HK-2 (cell line): Measurements from ENCODE around the gene AKR1D1.
A peak's percentile ranks its signal among the peaks of the same experiment; 100 is the strongest.
"Not testable (repeated sequence)": the region's sequence is repeated elsewhere in the genome, so short reads cannot be mapped to it uniquely, and the experiment has no call there.

Source experiments
- DNase-seq: peaks from one replicate; pipeline ENCODE4 v3.0.0-alpha.2; 2018; ENCODE audit not compliant: unreplicated experiment

The AKR1D1 gene

GRCh38 chr7:138122162-138122561 lies 45.9 kb downstream of the AKR1D1 start:
- no peak for DNase-seq

- peak; percentile 53 for DNase-seq
These were observed 48.9 kb downstream of the AKR1D1 start for GRCh38 chr7:138125119-138125518.

DNA sequence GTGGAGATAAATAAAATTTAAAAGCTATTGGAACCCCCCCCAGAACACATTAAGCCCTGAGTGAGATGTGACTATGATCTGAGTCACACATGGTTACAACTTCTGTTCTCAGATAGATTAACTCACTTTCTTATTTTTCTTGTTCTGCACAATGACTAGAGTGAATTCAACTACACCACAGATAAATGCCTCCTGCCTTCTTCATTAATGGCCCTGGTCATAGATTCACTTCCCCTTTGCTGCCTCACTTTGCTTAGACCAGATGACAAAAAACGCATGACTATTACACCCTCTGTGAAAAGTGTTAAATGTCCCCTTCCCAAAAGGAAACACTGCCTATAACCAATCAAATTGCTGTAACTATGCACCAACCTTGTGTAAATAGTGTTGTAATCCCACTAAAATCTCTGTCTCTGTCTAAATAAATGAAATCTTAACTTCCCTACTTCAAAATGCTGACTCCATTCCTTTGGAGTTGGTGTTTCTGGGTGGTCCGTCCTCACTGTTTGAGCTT lies 49.4 kb downstream of the AKR1D1 start:
- DNase-seq = no peak

DNA sequence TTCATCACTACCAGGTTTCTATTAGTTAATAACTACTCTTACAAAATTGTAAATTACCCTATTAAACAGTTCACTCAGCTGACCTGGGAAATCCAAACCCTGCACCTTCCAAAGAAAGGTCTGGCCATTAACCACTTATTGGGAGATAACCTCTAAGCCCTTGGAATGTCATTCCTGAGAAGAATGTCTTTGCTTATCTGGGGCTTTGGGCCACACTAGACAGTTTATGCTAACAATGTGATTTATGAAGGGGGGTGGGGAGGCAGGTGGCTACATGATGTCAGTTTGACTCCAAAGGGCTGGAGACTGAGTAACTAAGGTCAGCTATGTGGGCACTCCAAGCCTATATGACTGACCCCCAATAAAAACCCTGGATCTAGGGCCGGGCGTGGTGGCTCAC lies 50.7 kb downstream of the AKR1D1 start:
- peak; percentile 18 for DNase-seq

DNA sequence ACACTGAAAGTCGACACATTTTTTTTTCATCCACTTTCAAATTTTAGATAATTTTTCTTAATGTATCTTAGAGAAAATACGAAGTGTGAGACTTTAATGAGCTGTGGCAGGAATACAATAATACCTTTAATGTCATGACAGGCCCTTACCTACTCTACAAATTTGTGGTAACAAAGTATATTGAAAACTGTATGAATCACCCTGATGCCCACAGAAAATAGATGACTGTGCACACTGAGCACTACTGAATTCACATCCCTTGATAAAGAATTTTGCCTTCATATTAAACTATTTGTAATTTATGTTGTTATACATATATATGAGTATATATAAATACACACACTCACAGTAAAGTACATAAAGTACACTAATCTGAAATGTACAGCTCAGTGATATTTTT lies 51.7 kb downstream of the AKR1D1 start:
- no peak for DNase-seq

- DNase-seq = no peak
These were observed 53.4 kb downstream of the AKR1D1 start for GRCh38 chr7:138129551-138130165.

- DNase-seq = no peak
These were observed 61.3 kb downstream of the AKR1D1 start for GRCh38 chr7:138137423-138138171.

DNA sequence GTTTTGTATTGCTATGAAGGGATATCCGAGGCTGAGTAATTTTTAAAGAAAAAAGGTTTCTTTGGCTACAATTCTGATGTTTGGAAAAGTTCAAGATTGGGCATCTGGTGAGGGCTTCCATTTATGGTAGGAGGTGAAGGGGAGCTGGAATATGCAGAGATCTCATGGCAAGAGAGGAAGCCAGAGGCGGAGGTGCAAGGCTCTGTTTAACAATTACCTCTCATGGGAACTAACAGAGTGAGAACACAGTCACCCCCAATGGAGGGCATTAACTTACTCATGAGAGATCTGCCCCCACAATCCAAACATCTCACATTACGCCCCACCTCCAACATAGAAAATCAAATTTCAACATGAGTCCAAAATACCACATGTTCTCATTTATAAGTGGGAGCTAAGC lies 62.0 kb downstream of the AKR1D1 start:
- DNase-seq = no peak

DNA sequence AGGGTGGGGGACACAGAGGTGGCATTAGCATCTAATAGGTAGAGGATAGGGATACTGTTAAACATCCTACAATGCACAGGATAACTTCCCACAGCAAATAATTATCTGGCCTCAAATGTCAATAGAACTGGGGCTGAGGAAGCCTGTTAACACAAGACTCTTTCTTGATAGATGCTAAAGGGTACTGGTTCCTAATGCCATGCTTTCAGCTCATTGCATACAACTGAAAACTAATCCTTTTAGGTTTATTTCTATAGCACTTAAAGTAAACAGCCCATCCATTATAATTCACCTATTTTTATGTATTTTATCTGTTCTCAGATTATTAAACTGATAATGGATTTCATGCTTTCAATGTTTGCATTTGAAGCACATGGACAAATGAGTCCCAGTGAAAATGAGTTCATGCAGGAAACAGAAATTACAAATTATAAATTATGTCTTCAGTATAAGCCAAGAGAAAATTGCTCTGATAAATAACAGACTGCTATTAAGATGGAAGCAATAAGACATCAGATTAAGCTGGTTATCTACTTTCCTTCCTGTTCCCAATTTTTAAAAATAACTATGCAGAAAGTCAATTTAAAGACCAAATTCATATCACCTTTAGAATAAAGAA lies 66.4 kb downstream of the AKR1D1 start:
- DNase-seq = no peak

DNA sequence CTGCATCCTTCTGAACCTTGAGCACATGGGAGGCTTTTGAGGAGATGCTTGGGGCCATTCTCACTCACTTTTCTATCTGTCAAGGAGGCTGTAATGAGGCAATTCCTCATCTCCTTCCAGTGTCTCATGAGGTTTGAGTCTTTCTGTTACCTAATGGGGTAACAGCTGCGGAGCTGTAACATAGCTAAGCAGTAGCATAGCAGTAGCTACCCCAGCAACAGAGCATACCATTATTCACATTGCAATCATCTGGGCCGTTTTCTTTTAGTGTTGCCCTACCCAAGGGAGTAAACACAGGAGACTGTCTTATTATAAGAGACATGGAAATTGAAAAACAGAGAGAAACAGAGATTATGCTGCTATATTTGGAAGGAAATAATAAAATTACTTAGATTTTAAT lies 68.7 kb downstream of the AKR1D1 start:
- no peak for DNase-seq

DNA sequence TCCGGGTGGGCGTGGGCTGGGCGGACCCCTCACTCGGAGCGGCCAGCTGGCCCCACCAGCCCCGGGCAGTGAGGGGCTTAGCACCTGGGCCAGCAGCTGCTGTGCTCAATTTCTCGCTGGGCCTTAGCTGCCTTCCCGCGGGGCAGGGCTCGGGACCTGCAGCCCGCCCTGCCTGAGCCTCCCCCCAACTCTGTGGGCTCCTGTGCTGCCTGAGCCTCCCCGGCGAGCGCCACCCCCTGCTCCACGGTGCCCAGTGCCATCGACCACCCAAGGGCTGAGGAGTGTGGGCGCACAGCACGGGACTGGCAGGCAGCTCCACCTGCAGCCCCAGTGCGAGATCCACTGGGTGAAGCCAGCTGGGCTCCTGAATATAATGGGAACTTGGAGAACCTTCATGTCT lies 70.0 kb downstream of the AKR1D1 start:
- not testable (repeated sequence) for DNase-seq

DNA sequence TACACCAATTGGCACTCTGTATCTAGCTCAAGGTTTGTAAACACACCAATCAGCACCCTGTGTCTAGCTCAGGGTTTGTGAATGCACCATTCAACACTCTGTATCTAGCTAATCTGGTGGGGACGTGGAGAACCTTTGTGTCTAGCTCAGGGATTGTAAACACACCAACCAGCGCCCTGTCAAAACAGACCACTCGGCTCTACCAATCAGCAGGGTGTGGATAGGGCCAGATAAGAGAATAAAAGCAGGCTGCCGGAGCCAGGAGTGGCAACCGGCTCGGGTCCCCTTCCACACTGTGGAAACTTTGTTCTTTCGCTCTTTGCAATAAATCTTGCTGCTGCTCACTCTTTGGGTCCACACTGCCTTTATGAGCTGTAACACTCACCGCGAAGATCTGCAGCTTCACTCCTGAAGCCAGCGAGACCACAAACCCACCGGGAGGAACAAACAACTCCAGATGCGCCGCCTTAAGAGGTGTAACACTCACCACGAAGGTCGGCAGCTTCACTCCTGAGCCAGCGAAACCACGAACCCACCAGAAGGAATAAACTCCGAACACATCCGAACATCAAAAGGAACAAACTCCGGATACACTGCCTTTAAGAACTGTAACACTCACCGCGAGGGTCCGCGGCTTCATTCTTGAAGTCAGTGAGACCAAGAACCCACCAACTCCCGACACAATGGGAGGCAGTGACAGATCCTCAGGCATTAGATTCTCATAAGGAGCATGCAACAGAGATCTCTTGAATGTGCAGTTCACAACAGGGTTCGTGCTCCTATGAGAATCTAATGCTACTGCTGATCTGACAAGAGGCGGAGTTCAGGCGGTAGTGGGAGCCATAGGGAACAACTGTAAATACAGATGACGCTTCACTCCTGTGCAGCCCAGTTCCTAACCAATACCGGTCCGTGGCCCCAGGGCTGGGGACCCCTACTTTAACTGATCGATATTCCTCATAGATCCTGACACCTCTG lies 70.8 kb downstream of the AKR1D1 start:
- DNase-seq = not testable (repeated sequence)

DNA sequence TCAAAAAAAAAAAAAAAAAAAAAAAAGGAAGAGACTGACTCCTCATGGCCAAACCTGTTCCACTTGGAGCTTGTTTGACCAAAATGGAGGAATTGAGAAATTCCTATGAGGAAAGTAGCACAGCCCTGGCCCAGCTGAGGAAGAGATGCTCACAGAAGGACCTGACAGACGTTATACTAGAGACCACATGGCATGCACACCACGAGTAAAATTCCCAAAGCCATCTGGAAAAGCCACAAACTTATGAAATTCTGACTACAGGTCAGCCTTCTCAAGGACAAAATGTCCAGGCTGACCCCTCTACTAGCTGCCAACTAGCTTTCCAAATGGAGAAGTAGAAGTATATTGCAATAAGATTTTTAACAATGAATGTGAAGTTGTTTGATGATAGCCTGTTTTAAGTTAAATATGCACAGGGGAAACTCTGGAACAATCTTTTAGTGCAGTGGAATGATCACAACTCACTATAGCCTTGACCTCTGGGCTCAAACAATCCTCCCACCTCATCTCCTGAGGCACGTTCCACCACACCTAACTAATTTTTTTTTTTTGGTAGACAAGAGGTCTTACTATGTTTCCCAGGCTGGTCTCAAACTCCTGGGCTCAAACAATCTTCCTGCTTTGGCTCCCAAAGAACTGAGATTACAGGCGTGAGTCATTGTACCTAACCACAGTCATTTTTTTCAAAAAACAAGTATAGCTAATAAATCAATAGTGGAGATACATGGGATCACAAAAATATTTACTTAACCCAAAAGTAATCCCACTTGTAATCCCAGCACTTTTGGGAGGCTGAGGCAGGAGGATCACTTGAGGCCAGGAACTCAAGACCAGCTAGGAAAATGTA lies 75.7 kb downstream of the AKR1D1 start:
- DNase-seq = no peak

DNA sequence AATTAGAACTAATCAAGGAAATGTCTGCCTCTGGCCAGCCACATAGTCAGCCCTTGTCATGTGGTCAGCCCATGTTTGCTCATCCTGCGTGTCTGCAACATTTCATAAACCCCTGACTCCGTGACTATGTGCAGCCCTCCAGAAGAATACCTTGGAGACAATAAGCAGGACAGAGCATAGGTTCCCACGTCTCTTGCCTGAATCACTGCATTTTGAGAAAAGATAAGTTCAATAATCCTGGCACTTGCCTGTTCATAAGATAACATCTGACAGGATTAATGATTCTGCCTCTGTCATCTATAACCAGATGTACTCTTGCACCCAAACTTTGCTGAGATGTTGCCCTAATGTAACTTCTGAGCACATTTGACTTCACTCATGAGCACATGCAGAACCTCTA lies 78.4 kb downstream of the AKR1D1 start:
- no peak for DNase-seq

GRCh38 chr7:138157702-138158101 lies 81.4 kb downstream of the AKR1D1 start:
- DNase-seq = no peak

DNA sequence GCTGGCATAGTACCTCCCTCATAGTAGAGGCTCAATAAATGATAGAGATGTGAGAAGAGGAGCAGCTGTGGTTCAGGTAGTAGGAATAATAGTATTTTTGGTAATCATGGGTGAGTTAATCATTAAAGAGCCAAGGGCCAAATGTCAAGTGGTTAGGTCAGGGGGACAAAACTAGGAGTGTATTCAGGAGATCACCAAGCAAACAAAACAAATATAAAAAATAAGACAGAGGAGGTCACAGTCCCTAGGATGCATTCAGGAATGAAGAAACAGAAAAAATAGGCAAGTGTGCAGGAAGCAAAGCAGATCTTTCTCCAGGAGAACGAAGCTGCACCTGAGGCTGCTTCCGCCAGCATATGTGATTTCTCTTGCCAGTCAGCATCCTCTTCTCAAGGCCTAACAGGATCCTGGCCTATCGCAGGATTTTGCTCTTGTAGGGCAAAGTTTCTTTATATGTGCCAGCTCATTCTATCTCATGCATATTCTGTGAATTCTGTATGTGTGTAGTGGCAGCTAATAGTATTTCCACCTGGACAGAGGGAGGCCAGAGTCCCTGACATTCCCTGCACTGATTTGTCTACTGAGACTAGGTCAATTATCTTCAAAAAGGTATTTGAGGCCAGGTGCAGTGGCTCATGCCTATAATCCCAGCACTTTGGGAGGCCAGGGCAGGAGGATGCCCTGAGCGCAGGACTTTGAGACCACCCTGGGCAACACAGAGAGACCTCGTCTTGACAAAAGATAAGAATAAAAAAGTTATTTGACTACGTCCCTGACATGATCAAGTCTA lies 82.7 kb downstream of the AKR1D1 start:
- no peak for DNase-seq

DNA sequence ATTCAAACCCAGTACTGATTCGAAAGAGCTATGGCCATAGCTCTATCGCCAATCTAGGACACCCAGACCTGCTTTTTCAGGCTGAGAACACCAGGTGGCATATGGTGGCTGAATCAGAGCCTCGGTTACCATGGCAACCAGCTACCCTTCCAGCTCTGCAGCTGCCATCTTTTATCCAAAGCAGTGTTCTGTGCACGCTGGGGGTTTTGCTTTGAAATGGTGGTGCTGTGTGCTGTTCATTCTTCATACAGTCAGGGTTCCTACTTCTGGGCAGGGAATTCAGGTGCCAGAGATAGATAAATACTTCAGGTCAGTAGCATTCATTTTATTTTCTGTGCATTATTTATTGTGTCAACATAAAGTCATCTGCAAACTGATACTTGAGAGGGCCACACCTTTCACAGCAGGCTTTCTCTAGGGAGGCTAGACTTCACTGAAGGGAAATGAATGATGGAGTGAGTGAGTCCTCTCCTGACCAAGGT lies 85.4 kb downstream of the AKR1D1 start:
- DNase-seq = peak; percentile 81

DNA sequence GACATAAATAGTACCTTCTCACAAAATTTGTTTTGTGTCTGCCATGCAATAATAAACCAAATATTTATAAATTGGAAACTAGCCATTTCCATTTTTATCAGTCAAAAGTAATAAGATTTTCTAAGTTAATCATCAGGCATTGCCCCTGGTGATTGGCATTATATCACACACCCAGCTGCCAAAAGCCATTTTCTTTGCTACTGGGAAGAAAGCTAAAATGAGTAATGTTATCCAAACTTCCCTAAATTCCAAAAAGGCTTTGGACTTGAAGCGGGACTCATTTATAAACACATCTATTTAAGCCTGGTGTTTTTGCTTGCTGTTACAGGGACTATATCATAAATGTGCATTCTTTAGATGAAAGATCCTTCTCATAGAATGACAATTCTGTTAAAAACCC lies 86.0 kb downstream of the AKR1D1 start:
- DNase-seq = no peak

DNA sequence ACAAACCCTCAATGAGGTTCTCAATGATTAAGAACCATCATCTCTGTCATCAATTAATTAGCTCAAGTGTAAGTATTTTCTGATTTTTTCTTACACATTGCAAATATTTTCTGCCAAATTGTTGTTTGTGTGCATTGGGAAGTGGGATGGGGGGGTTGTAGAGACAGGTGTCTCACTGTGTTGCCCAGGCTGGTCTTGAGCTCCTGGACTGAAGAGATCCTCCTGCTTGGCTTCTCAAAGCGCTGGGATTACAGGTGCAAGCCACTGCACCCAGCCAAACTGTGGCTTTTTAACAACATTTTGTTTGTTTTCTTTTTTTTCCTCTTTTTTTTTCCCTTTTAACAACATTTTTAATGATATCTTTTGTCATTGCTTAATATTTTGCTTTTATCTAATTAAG lies 87.5 kb downstream of the AKR1D1 start:
- DNase-seq = no peak

GRCh38 chr7:138164804-138165203 lies 88.5 kb downstream of the AKR1D1 start:
- no peak for DNase-seq
